ENCODE measurements around the gene N4BP2.
"Not testable (repeated sequence)": the region's sequence is repeated elsewhere in the genome, so short reads cannot be mapped to it uniquely, and the experiment has no call there.

N4BP2 gene

GRCh38 chr4:40093400-40093799 lies 36.8 kb downstream of the N4BP2 start:
- DNase-seq: not testable (repeated sequence)

GRCh38 chr4:40099010-40099409 lies 42.4 kb downstream of the N4BP2 start:
- DNase-seq: no peak

GRCh38 chr4:40107150-40107549 lies 50.5 kb downstream of the N4BP2 start:
- not testable (repeated sequence) for DNase-seq

- DNase-seq: no peak
These were observed 55.6 kb downstream of the N4BP2 start for GRCh38 chr4:40112027-40112792.

GRCh38 chr4:40114206-40114605 lies 57.6 kb downstream of the N4BP2 start:
- no peak for DNase-seq

GRCh38 chr4:40118861-40119260 lies 62.2 kb downstream of the N4BP2 start:
- no peak for DNase-seq

- no peak for DNase-seq
These were observed 62.7 kb downstream of the N4BP2 start for GRCh38 chr4:40119344-40119743.

- DNase-seq: peak; percentile 28
These were observed 64.9 kb downstream of the N4BP2 start for GRCh38 chr4:40121515-40121914.

- DNase-seq: no peak
These were observed 66.3 kb downstream of the N4BP2 start for GRCh38 chr4:40122941-40123340.

GRCh38 chr4:40124690-40125089 lies 68.0 kb downstream of the N4BP2 start:
- DNase-seq: no peak

- no peak for DNase-seq
These were observed 73.9 kb downstream of the N4BP2 start for GRCh38 chr4:40130401-40131036.

- no peak for DNase-seq
These were observed 76.2 kb downstream of the N4BP2 start for GRCh38 chr4:40132816-40133215.

GRCh38 chr4:40134206-40134917 lies 77.7 kb downstream of the N4BP2 start:
- no peak for DNase-seq

GRCh38 chr4:40136202-40136601 lies 79.6 kb downstream of the N4BP2 start:
- not testable (repeated sequence) for DNase-seq

GRCh38 chr4:40140196-40140595 lies 83.5 kb downstream of the N4BP2 start:
- DNase-seq: no peak

- DNase-seq: not testable (repeated sequence)
These were observed 83.9 kb downstream of the N4BP2 start for GRCh38 chr4:40140597-40140996.

- DNase-seq: no peak
These were observed 87.4 kb downstream of the N4BP2 start for GRCh38 chr4:40143926-40144508.

GRCh38 chr4:40144716-40145115 lies 88.1 kb downstream of the N4BP2 start:
- DNase-seq: no peak

- DNase-seq: not testable (repeated sequence)
These were observed 90.8 kb downstream of the N4BP2 start for GRCh38 chr4:40147490-40147889.

- peak; percentile 73 for DNase-seq
These were observed 93.3 kb downstream of the N4BP2 start for GRCh38 chr4:40149960-40150385.

- DNase-seq: no peak
These were observed 94.3 kb downstream of the N4BP2 start for GRCh38 chr4:40150932-40151331.

GRCh38 chr4:40152637-40153036 lies 96.0 kb downstream of the N4BP2 start:
- DNase-seq: no peak

GRCh38 chr4:40157436-40157835 lies 100.8 kb downstream of the N4BP2 start:
- DNase-seq: no peak

Measured in stimulated activated CD4-positive, alpha-beta T cell treated with anti-CD3 and anti-CD28 coated beads, Interleukin-1b, Interleukin-23, amount 100 ng/mL, for 48 hours (primary cell).